ENCODE data around the gene ANKMY1. TPM values are rescaled to one million over a fixed set of nuclear protein-coding genes. Genes with fewer than 3 reads are reported as not detected.
A peak's percentile ranks its signal among the peaks of the same experiment; 100 is the strongest.

Gene ANKMY1
- total RNA-seq, 6 experiments from 2014 or later: 6.6 to 11.0 (median 9.0) TPM

DNA sequence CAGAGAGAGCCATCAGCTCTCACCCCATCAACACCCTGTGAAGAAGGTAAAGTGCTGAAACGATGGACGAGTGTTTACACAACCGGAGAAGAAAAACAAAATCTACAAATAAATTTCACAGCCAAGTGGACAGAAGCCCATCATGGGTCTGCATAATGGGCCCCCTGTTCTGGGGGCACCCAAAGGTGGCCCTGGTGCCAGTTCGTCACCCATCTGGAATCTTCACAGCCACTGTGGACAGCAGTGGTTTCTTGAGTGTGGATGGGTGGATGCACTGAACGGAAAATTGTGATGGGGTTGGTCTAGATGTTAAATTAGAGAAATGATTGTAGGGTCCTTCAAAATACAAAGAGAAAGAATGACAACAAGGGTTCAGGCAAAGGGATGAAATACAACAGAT is 38.8 kb downstream of the ANKMY1 start:
- TF ChIP-seq, protein P1, sequence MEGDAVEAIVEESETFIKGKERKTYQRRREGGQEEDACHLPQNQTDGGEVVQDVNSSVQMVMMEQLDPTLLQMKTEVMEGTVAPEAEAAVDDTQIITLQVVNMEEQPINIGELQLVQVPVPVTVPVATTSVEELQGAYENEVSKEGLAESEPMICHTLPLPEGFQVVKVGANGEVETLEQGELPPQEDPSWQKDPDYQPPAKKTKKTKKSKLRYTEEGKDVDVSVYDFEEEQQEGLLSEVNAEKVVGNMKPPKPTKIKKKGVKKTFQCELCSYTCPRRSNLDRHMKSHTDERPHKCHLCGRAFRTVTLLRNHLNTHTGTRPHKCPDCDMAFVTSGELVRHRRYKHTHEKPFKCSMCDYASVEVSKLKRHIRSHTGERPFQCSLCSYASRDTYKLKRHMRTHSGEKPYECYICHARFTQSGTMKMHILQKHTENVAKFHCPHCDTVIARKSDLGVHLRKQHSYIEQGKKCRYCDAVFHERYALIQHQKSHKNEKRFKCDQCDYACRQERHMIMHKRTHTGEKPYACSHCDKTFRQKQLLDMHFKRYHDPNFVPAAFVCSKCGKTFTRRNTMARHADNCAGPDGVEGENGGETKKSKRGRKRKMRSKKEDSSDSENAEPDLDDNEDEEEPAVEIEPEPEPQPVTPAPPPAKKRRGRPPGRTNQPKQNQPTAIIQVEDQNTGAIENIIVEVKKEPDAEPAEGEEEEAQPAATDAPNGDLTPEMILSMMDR (IDR thresholded peaks at IDR 0.05): no peak
- no peak for TF ChIP-seq POLR2A (IDR thresholded peaks at IDR 0.05)
- Histone ChIP-seq H3K27me3 (no peaks in the 10 kb centered on the region), H3K4me1 (no peaks in the 10 kb centered on the region), H3K36me3 (no peaks in the 10 kb centered on the region), H3K4me3 (no peak overlapping the region), H3K9me3 (no peaks in the 10 kb centered on the region), H3K27ac (no peak overlapping the region)
- ATAC-seq (no peak), DNase-seq (no peak)
- 89% methylated on average over 5 of the region's 5 CpGs for WGBS (ENCODE audit: insufficient coverage, low coverage, low lambda C conversion rate, missing lambda C conversion rate)
- intact Hi-C loops (cut with DNase I): no loop called here

DNA sequence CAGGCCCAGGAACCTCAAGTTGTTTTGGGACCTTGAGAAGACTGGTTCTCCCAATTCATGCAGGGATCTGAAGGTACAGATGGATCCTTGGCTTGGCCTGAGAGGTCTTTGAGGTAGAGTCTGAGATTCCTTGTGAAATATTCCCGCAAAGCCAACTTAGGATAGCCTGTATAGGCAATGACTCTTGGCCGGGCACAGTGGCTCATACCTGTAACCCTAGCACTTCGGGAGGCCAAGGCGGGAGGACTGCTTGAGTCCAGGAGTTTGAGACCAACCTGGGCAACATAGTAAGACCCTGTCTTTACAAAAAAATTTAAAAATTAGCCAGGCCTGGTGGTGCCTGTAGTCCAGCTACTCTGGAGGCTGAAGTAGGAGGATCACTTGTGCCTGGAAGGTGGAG is 40.4 kb downstream of the ANKMY1 start:
- Histone ChIP-seq H3K9me3 (no peaks in the 10 kb centered on the region), H3K4me1 (no peaks in the 10 kb centered on the region), H3K27ac (no peak overlapping the region), H3K36me3 (no peaks in the 10 kb centered on the region), H3K4me3 (no peak overlapping the region), H3K27me3 (no peaks in the 10 kb centered on the region)
- DNase-seq (peak in 1 of 3 donors; percentile 22), ATAC-seq (no peak)
- no peak for TF ChIP-seq POLR2A (IDR thresholded peaks at IDR 0.05)
- TF ChIP-seq, protein P1 (IDR thresholded peaks at IDR 0.05): no peak
- intact Hi-C loops (cut with DNase I): no loop called here
- 96% methylated on average over 4 of the region's 4 CpGs for WGBS (ENCODE audit: insufficient coverage, low coverage, low lambda C conversion rate, missing lambda C conversion rate)

DNA sequence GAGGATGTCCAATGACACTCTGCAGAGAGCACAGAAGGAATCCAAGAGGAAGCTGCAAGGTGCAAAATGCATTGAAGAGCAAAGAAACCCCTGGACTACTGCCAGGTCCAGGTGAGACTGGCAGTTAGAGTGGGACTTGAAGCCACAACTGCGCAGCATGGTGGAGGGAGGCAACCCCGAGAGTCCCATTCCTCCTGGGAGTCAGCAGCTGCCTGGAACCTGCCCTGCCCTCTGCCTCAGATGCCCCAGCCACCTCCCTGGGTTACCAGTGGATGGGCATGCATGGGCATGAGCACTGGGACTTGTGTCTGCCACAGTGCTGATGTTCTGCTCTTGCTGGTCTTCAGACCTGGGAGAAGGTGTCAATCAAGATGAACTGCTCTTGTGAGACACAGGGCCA is 43.2 kb downstream of the ANKMY1 start:
- no peak for ATAC-seq
- intact Hi-C loops (cut with DNase I): no loop called here
- H3K27me3 ChIP-seq: no peaks in the 10 kb centered on the region
- H3K4me3 ChIP-seq: no peak overlapping the region
- H3K36me3 ChIP-seq: no peaks in the 10 kb centered on the region
- H3K4me1 ChIP-seq: no peaks in the 10 kb centered on the region
- WGBS (ENCODE audit: insufficient coverage, low coverage, low lambda C conversion rate, missing lambda C conversion rate): no CpG with 5 or more reads among the region's 2 CpGs
- DNase-seq: peak in 1 of 3 donors; percentile 42
- no peak for TF ChIP-seq POLR2A (IDR thresholded peaks at IDR 0.05)
- TF ChIP-seq, protein P1 (IDR thresholded peaks at IDR 0.05): no peak
- no peak overlapping the region for H3K27ac ChIP-seq
- H3K9me3 ChIP-seq: no peaks in the 10 kb centered on the region

DNA sequence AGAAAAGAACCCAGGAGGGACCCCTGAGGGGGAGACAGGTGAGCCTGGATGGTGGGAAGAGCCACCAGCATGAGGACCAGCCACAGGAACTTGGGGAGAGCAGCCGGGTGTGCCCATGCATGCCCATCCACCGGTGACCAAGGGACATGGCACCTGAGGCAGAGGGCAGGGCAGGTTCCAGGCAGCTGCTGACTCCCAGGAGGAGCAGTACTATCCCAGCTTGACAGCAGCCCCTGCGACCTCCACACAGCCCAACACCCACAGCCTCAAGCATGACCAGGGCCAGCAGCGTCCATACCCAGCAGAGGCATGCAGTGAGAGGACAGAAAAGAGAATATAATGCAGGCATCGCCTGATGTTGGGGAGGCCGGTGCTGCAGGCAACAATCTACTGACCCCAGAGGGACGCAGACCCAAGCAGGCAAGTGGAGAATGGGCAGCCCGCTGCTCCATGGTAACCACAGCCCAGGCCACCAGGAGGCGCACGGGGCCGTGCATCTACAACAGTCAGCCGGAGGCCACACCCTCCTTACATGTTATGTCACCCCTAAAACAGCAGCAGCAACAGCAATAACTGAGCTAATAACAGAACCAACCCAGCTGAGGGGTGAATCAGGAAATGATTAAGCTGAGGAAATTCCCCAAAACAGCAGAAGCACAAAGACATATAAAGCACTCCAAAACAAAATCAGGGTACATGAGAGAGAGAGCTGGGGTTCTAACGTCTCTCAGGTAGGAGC is 44.1 kb downstream of the ANKMY1 start:
- H3K27ac ChIP-seq: no peak overlapping the region
- DNase-seq (peak; percentile 75 to 83 (median 77)), ATAC-seq (peak; percentile 87 to 98 (median 95))
- no peak for TF ChIP-seq POLR2A (IDR thresholded peaks at IDR 0.05)
- TF ChIP-seq, protein P1 (IDR thresholded peaks at IDR 0.05): peak; percentile 71 to 80 (median 74)
- no peaks in the 10 kb centered on the region for H3K36me3 ChIP-seq
- H3K9me3 ChIP-seq: no peaks in the 10 kb centered on the region
- 48% methylated on average over 10 of the region's 13 CpGs for WGBS (ENCODE audit: insufficient coverage, low coverage, low lambda C conversion rate, missing lambda C conversion rate)
- H3K4me1 ChIP-seq: no peaks in the 10 kb centered on the region
- intact Hi-C loops (cut with DNase I): no loop called here
- no peak overlapping the region for H3K4me3 ChIP-seq
- H3K27me3 ChIP-seq: no peaks in the 10 kb centered on the region
